HCT116 (cell line): ENCODE measurements around the gene KHNYN. TPM values are rescaled to one million over a fixed set of nuclear protein-coding genes. Genes with fewer than 3 reads are reported as not detected.
A peak's percentile ranks its signal among the peaks of the same experiment; 100 is the strongest.

ENCODE experiments used
- ATAC-seq: fragments of 200-7000 bp; cut with Tn5 transposase; 2 replicates; pipeline ENCODE4 v1.9.1; 2020; ENCODE audit warnings: mild to moderate bottlenecking, moderate library complexity
- Bru-seq: library from RNA; stranded (reverse); fragments of 400-500 nt; gene quantifications from one replicate; lab custom pipeline; 2021; lab: Mats Ljungman, UMichigan
- BruChase-seq, 2 experiments: library from RNA; stranded (reverse); fragments of 400-500 nt; gene quantifications; one replicate each; lab custom pipeline; 2021; lab: Mats Ljungman, UMichigan
- BruUV-seq: library from RNA; stranded (reverse); fragments of 400-500 nt; replicated peaks from 2 replicates; lab custom pipeline; 2021; lab: Mats Ljungman, UMichigan
- CTCF ChIA-PET: fragments of 300-600 bp; sonication (Branson Sonifier 250); formaldehyde crosslinking; loops from one replicate; lab custom pipeline; 2021; ENCODE audit warnings: antibody characterized with exemption; lab: Charles Lee
- POLR2A ChIA-PET: fragments of 300-600, 350-600 bp; sonication (Branson Sonifier 250); formaldehyde crosslinking; loops from one replicate; lab custom pipeline; 2021; ENCODE audit warnings: antibody characterized with exemption; lab: Charles Lee
- RAD21 ChIA-PET, 2 experiments: fragments of 300-600 bp; sonication (Branson Sonifier 250); formaldehyde crosslinking; loops; one replicate each; lab custom pipeline; 2023; ENCODE audit warnings: low total read pairs in 2 of 2; ENCODE audit not compliant: uncharacterized antibody in 2 of 2, unreplicated experiment in 2 of 2, low non-redundant PET in 1 of 2; lab: Charles Lee
- DNase-seq: peaks from one replicate; pipeline ENCODE4 v3.0.0-alpha.2; 2010; ENCODE audit warnings: low read depth, low spot score
- H2AFZ ChIP-seq: fragments of 200-600 bp; shearing (Covaris generic), sonication (generic); 2 replicates; pipeline ENCODE4 v1.6.1; 2017; ENCODE audit warnings: low read depth, mixed run types, mixed read lengths, antibody characterized with exemption, low read length; ENCODE audit not compliant: poor library complexity, severe bottlenecking
- H3K27ac ChIP-seq: 2 replicates; pipeline ENCODE4 v1.5.1; 2012; ENCODE audit warnings: low read depth, low read length
- H3K27me3 ChIP-seq: fragments of 200-600 bp; sonication (generic); 2 replicates; pipeline ENCODE4 v1.6.1; 2016; ENCODE audit warnings: mixed run types, low read length, mixed read lengths; ENCODE audit not compliant: insufficient read depth
- H3K36me3 ChIP-seq, 2 experiments: fragments of 200-500 bp in 1 of 2; fragments of 200-600 bp in 1 of 2; sonication (Bioruptor generic) in 1 of 2; sonication (generic) in 1 of 2; 2 replicates each; pipeline versions ENCODE4 v1.5.1 to v1.6.1; 2014 to 2016; ENCODE audit warnings: low read length in 2 of 2, inconsistent platforms in 1 of 2, mixed read lengths in 1 of 2, mixed run types in 1 of 2; ENCODE audit not compliant: insufficient read depth in 2 of 2, control insufficient read depth in 1 of 2
- H3K4me1 ChIP-seq, 2 experiments: fragments of 200-600 bp in 1 of 2; sonication (generic) in 1 of 2; 2 replicates each; pipeline versions ENCODE4 v1.5.1 to v1.6.1; 2012 to 2017; ENCODE audit warnings: low read length in 2 of 2, inconsistent platforms in 1 of 2, mild to moderate bottlenecking in 1 of 2, mixed read lengths in 1 of 2, mixed run types in 1 of 2, moderate library complexity in 1 of 2; ENCODE audit not compliant: insufficient read depth in 2 of 2, control insufficient read depth in 1 of 2
- H3K4me2 ChIP-seq: fragments of 200-600 bp; sonication (generic); 2 replicates; pipeline ENCODE4 v1.6.1; 2017; ENCODE audit warnings: mixed run types, low read length, mixed read lengths
- H3K4me3 ChIP-seq, 2 experiments: fragments of 200-600 bp in 1 of 2; sonication (generic) in 1 of 2; replicated peaks in 1 of 2; 2 replicates each; pipeline ENCODE4 v1.5.1; 2011 to 2016; ENCODE audit warnings: low read length in 2 of 2, control low read depth in 1 of 2, low read depth in 1 of 2, mild to moderate bottlenecking in 1 of 2, mixed read lengths in 1 of 2, mixed run types in 1 of 2
- H3K79me2 ChIP-seq: fragments of 200-600 bp; sonication (generic); 2 replicates; pipeline ENCODE4 v1.6.1; 2017; ENCODE audit warnings: mild to moderate bottlenecking, mixed run types, low read length, moderate library complexity, mixed read lengths; ENCODE audit not compliant: insufficient read depth
- H3K9ac ChIP-seq: fragments of 200-600 bp; sonication (generic); 2 replicates; pipeline ENCODE4 v1.6.1; 2016; ENCODE audit warnings: low read length, mixed read lengths
- H3K9me2 ChIP-seq: fragments of 200-600 bp; sonication (generic), shearing (Covaris generic); 2 replicates; pipeline ENCODE4 v1.6.1; 2017; ENCODE audit warnings: mixed run types, mild to moderate bottlenecking, moderate library complexity; ENCODE audit not compliant: insufficient read depth
- H3K9me3 ChIP-seq, 2 experiments: fragments of 200-500 bp in 1 of 2; fragments of 200-600 bp in 1 of 2; sonication (Bioruptor generic) in 1 of 2; sonication (generic) in 1 of 2; 2 replicates each; pipeline ENCODE4 v1.6.1; 2014 to 2017; ENCODE audit warnings: low read length in 2 of 2, mixed read lengths in 2 of 2, inconsistent platforms in 1 of 2, low read depth in 1 of 2, mild to moderate bottlenecking in 1 of 2, mixed run types in 1 of 2, moderate library complexity in 1 of 2; ENCODE audit not compliant: control insufficient read depth in 1 of 2, insufficient read depth in 1 of 2
- H4K20me1 ChIP-seq: fragments of 200-600 bp; sonication (generic), shearing (Covaris generic); 2 replicates; pipeline ENCODE4 v1.6.1; 2017; ENCODE audit warnings: mixed run types, mild to moderate bottlenecking, moderate library complexity; ENCODE audit not compliant: insufficient read depth
- ATF3 ChIP-seq: IDR thresholded peaks from 2 replicates; pipeline ENCODE4 v1.6.1; 2012
- EGR1 ChIP-seq: IDR thresholded peaks from 2 replicates; pipeline ENCODE4 v1.6.1; 2012; ENCODE audit warnings: low read depth
- JUND ChIP-seq: IDR thresholded peaks from 2 replicates; pipeline ENCODE4 v1.6.1; 2012
- POLR2A ChIP-seq: IDR thresholded peaks from 2 replicates; pipeline ENCODE4 v1.7.0; 2011; ENCODE audit warnings: borderline replicate concordance; ENCODE audit not compliant: insufficient read depth, insufficient read length; ENCODE audit errors: extremely low read depth
- POLR2AphosphoS5 ChIP-seq: IDR thresholded peaks from 2 replicates; pipeline ENCODE4 v1.6.1; 2011; ENCODE audit warnings: mild to moderate bottlenecking, low read depth, low read length, moderate library complexity
- SIN3A ChIP-seq: IDR thresholded peaks from 2 replicates; pipeline ENCODE4 v1.6.1; 2012; ENCODE audit warnings: low read depth
- ZFX ChIP-seq: fragments of 450-650 bp; IDR thresholded peaks from 2 replicates; pipeline ENCODE4 v1.6.1; 2017
- intact Hi-C: fragments of 100-400 bp; cut with micrococcal nuclease; formaldehyde crosslinking; loops from 2 replicates; pipeline ENCODE4 v1.10.0; 2022
- long read RNA-seq: library from polyadenylated mRNA; unstranded; transcript quantifications from one replicate; pipeline ENCODE4 v2.0.0, GENCODE V29; 2021; ENCODE audit not compliant: unreplicated experiment
- polyA plus RNA-seq: library from polyadenylated mRNA; unstranded; fragments of >200 nt; gene quantifications from 2 replicates; pipeline ENCODE4 v1.2.1, GENCODE V29; 2012; ENCODE audit warnings: missing spikeins
- total RNA-seq: library from RNA; stranded (reverse); gene quantifications from one replicate; pipeline ENCODE4 v1.2.1, GENCODE V29; 2021; ENCODE audit not compliant: unreplicated experiment
- TF ChIP-seq, protein P1 (sequence below): IDR thresholded peaks from 2 replicates; pipeline ENCODE4 v1.6.1; 2012

The KHNYN gene
- total RNA-seq (50.1 TPM), Bru-seq, nascent RNA (percentile 92 among the genes with signal in this experiment), BruChase-seq, experiment 1, labeled RNA remaining after a 6-hour chase (percentile 95 among the genes with signal in this experiment), BruChase-seq, experiment 2, labeled RNA remaining after a 2-hour chase (percentile 97 among the genes with signal in this experiment)
- polyA plus RNA-seq: 41.0 and 42.0 TPM in 2 replicates
- long read RNA-seq, transcript KHNYN-206 (8 exons, 2,443 nt): minor isoform, 6 of 78 reads
- long read RNA-seq, transcript KHNYN-202 (8 exons, 3,359 nt): major isoform, 23 of 78 reads
- long read RNA-seq, partial matches to known transcripts: 18 of 78 reads
- long read RNA-seq, other reads (novel, unspliced or antisense): 30 of 78 reads

GRCh38 chr14:24429395-24430142 is at the start of gene KHNYN, which contains the start of gene CBLN3:
Gene KHNYN, plus strand, starts transcription at chr14:24429954. Its CDS starts 777 bp downstream, at chr14:24430731.
Gene CBLN3, minus strand, starts transcription at chr14:24429668. Its CDS starts 614 bp downstream, at chr14:24429054.
- Histone ChIP-seq H3K79me2 (peaks cover 21% of the 10 kb centered on the region), H3K4me2 (peak within 1 kb of the TSS; percentile 95), H3K27ac (peak within 1 kb of the TSS; percentile 92), H4K20me1 (no peaks in the 10 kb centered on the region), H3K27me3 (no peaks in the 10 kb centered on the region), H3K4me3 (peak within 1 kb of the TSS; percentile 93 to 95), H3K9me2 (no peaks in the 10 kb centered on the region), H3K36me3 (peaks cover 10 to 15% of the 10 kb centered on the region in 2 experiments; a peak in 3 of 4 replicates), H3K9ac (peak within 1 kb of the TSS; percentile 95), H2AFZ (no peak within 1 kb of the TSS), H3K4me1 (peaks cover 14 to 37% of the 10 kb centered on the region in 2 experiments), H3K9me3 (no peaks in the 10 kb centered on the region)
- intact Hi-C loops: loop anchor here (2.0 to 10.0 kb wide), 2 partner anchors 187 to 215 kb away; partner anchors contain the start of genes CHMP4A, MDP1 and TINF2
- ChIA-PET CTCF (interaction anchor here (1.1 to 4.1 kb wide), 5 partner anchors 12 to 132 kb away, joined by 3 to 162 read pairs (median 6); partner anchors contain the start of gene ADCY4), RAD21 (no interaction called here), POLR2A (interaction anchor here (0.6 to 3.3 kb wide), 9 partner anchors 10 to 187 kb away, joined by 3 to 38 read pairs (median 4); partner anchors contain the start of genes DHRS1, NOP9 and TINF2)
- BruUV-seq: TSS peak; percentile 86
- peak; percentile 98 for TF ChIP-seq ZFX
- TF ChIP-seq SIN3A: peak; percentile 46; the same call in 1 of the 2 replicates
- peak; percentile 58 for TF ChIP-seq POLR2A
- TF ChIP-seq, protein P1, sequence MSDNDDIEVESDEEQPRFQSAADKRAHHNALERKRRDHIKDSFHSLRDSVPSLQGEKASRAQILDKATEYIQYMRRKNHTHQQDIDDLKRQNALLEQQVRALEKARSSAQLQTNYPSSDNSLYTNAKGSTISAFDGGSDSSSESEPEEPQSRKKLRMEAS: peak; percentile 41
- no peak for TF ChIP-seq ATF3
- no peak for TF ChIP-seq JUND
- no peak for TF ChIP-seq EGR1
- TF ChIP-seq POLR2AphosphoS5: peak; percentile 91
- ATAC-seq (peak; percentile 84), DNase-seq (peak; percentile 74)
